ENCODE results near the gene CALM1. TPM values are rescaled to one million over a fixed set of nuclear protein-coding genes. Genes with fewer than 3 reads are reported as not detected.

The CALM1 gene
- total RNA-seq, 2 experiments from 2014 or later = 960 to 975 TPM

- Histone ChIP-seq H3K27me3 (ENCODE audit: control insufficient read depth in 1 of 2, insufficient read depth in 2 of 2, low read length in 2 of 2) (no peaks in the 10 kb centered on the region), H3K36me3 (ENCODE audit: insufficient read depth, low read length) (no peaks in the 10 kb centered on the region), H3K4me3 (ENCODE audit: low read length) (no peak overlapping the region), H3K4me1 (ENCODE audit: insufficient read depth, low read length) (no peaks in the 10 kb centered on the region), H3K27ac (ENCODE audit: low read depth in 1 of 2, low read length in 2 of 2) (no peak overlapping the region), H3K9me3 (ENCODE audit: control insufficient read depth in 1 of 2, insufficient read depth in 1 of 2, low read length in 2 of 2) (peaks cover 0 to 3% of the 10 kb centered on the region in 2 experiments)
- ATAC-seq (ENCODE audit: poor library complexity) = no peak
- DNase-seq = no peak
- H3K9me3 Mint-ChIP-seq = peaks cover 2% of the 10 kb centered on the region
- H3K27me3 Mint-ChIP-seq = no peaks in the 10 kb centered on the region
- CTCF ChIA-PET = no interaction called here
- no peak overlapping the region for H3K4me3 Mint-ChIP-seq
- no peaks in the 10 kb centered on the region for H3K36me3 Mint-ChIP-seq (ENCODE audit: low read depth)
- no peak for TF ChIP-seq CTCF (IDR thresholded peaks at IDR 0.05)
- intact Hi-C loops (cut with DNase I, micrococcal nuclease) = no loop called here
- POLR2A ChIA-PET = no interaction called here
- H3K27ac Mint-ChIP-seq = no peak overlapping the region
- H3K4me1 Mint-ChIP-seq (ENCODE audit: low read depth) = no peaks in the 10 kb centered on the region
Measured at GRCh38 chr14:90443161-90444076, 46.6 kb downstream of the CALM1 start.

- ChIA-PET CTCF (no interaction called here), POLR2A (no interaction called here)
- H3K4me3 Mint-ChIP-seq = no peak overlapping the region
- H3K4me1 Mint-ChIP-seq (ENCODE audit: low read depth) = no peaks in the 10 kb centered on the region
- ATAC-seq (ENCODE audit: poor library complexity) (no peak), DNase-seq (no peak)
- Histone ChIP-seq H3K27ac (ENCODE audit: low read depth in 1 of 2, low read length in 2 of 2) (no peak overlapping the region), H3K27me3 (ENCODE audit: control insufficient read depth in 1 of 2, insufficient read depth in 2 of 2, low read length in 2 of 2) (no peaks in the 10 kb centered on the region), H3K36me3 (ENCODE audit: insufficient read depth, low read length) (no peaks in the 10 kb centered on the region), H3K9me3 (ENCODE audit: control insufficient read depth in 1 of 2, insufficient read depth in 1 of 2, low read length in 2 of 2) (peaks cover 0 to 3% of the 10 kb centered on the region in 2 experiments), H3K4me1 (ENCODE audit: insufficient read depth, low read length) (no peaks in the 10 kb centered on the region), H3K4me3 (ENCODE audit: low read length) (no peak overlapping the region)
- H3K36me3 Mint-ChIP-seq (ENCODE audit: low read depth) = no peaks in the 10 kb centered on the region
- TF ChIP-seq CTCF (IDR thresholded peaks at IDR 0.05) = no peak
- no peak overlapping the region for H3K27ac Mint-ChIP-seq
- H3K27me3 Mint-ChIP-seq = no peaks in the 10 kb centered on the region
- peaks cover 2% of the 10 kb centered on the region for H3K9me3 Mint-ChIP-seq
- intact Hi-C loops (cut with DNase I, micrococcal nuclease) = no loop called here
Measured at GRCh38 chr14:90444077-90444696, 47.4 kb downstream of the CALM1 start.

- POLR2A ChIA-PET = no interaction called here
- H3K27ac Mint-ChIP-seq = no peak overlapping the region
- ATAC-seq (ENCODE audit: poor library complexity) (no peak), DNase-seq (no peak)
- H3K4me1 ChIP-seq (ENCODE audit: insufficient read depth, low read length) = no peaks in the 10 kb centered on the region
- H3K27me3 ChIP-seq (ENCODE audit: control insufficient read depth in 1 of 2, insufficient read depth in 2 of 2, low read length in 2 of 2) = no peaks in the 10 kb centered on the region
- H3K4me3 ChIP-seq (ENCODE audit: low read length) = no peak overlapping the region
- H3K4me3 Mint-ChIP-seq = no peak overlapping the region
- H3K36me3 ChIP-seq (ENCODE audit: insufficient read depth, low read length) = no peaks in the 10 kb centered on the region
- H3K9me3 Mint-ChIP-seq = peaks cover 2% of the 10 kb centered on the region
- H3K9me3 ChIP-seq (ENCODE audit: control insufficient read depth in 1 of 2, insufficient read depth in 1 of 2, low read length in 2 of 2) = peaks cover 0 to 3% of the 10 kb centered on the region in 2 experiments
- no peaks in the 10 kb centered on the region for H3K4me1 Mint-ChIP-seq (ENCODE audit: low read depth)
- intact Hi-C loops (cut with DNase I, micrococcal nuclease) = no loop called here
- CTCF ChIA-PET = no interaction called here
- no peak overlapping the region for H3K27ac ChIP-seq (ENCODE audit: low read depth in 1 of 2, low read length in 2 of 2)
- no peaks in the 10 kb centered on the region for H3K36me3 Mint-ChIP-seq (ENCODE audit: low read depth)
- H3K27me3 Mint-ChIP-seq = no peaks in the 10 kb centered on the region
- no peak for TF ChIP-seq CTCF (IDR thresholded peaks at IDR 0.05)
Measured at GRCh38 chr14:90445011-90445410, 48.2 kb downstream of the CALM1 start.
